GM23248 (cell line): ENCODE measurements around the gene TEAD1.

ENCODE experiments used
- EZH2 ChIP-seq: fragments of 200-600 bp; sonication (generic); IDR thresholded peaks from 2 replicates; pipeline ENCODE4 v1.6.1; 2018; ENCODE audit warnings: antibody characterized with exemption, mild to moderate bottlenecking; ENCODE audit not compliant: insufficient read depth, poor library complexity, severe bottlenecking
- EZH2phosphoT487 ChIP-seq: fragments of 200-600 bp; sonication (generic); IDR thresholded peaks from 2 replicates; pipeline ENCODE4 v1.6.1; 2018; ENCODE audit warnings: antibody characterized with exemption, moderate library complexity, mild to moderate bottlenecking, low read depth; ENCODE audit not compliant: insufficient read depth

- TF ChIP-seq EZH2 = no peak
- no peak for TF ChIP-seq EZH2phosphoT487
Measured at GRCh38 chr11:12888525-12889158, 214.4 kb downstream of the TEAD1 start.
